ENCODE measurements around the gene CAGE1.
A peak's percentile ranks its signal among the peaks of the same experiment; 100 is the strongest.

CAGE1 gene

GRCh38 chr6:7421066-7421465, 31.5 kb upstream of the CAGE1 start:
- TF ChIP-seq ZFX (IDR thresholded peaks at IDR 0.05; ENCODE audit: borderline replicate concordance) (no peak), CTCF (IDR thresholded peaks at IDR 0.05) (no peak)
- no peak overlapping the region for H3K27ac ChIP-seq

- H3K27ac ChIP-seq = peak overlapping the region; percentile 76
- TF ChIP-seq ZFX (IDR thresholded peaks at IDR 0.05; ENCODE audit: borderline replicate concordance) (no peak), CTCF (IDR thresholded peaks at IDR 0.05) (no peak)
These were observed 29.5 kb upstream of the CAGE1 start for GRCh38 chr6:7419065-7419464.

GRCh38 chr6:7418238-7418905, 28.8 kb upstream of the CAGE1 start:
- TF ChIP-seq CTCF (IDR thresholded peaks at IDR 0.05) (no peak), ZFX (IDR thresholded peaks at IDR 0.05; ENCODE audit: borderline replicate concordance) (no peak)
- H3K27ac ChIP-seq = peak overlapping the region; percentile 76

- peak overlapping the region; percentile 76 for H3K27ac ChIP-seq
- no peak for TF ChIP-seq CTCF (IDR thresholded peaks at IDR 0.05)
- TF ChIP-seq ZFX (IDR thresholded peaks at IDR 0.05; ENCODE audit: borderline replicate concordance) = no peak
These were observed 28.1 kb upstream of the CAGE1 start for GRCh38 chr6:7417684-7418083.

GRCh38 chr6:7414811-7415210, 25.3 kb upstream of the CAGE1 start:
- no peak for TF ChIP-seq CTCF (IDR thresholded peaks at IDR 0.05)
- no peak for TF ChIP-seq ZFX (IDR thresholded peaks at IDR 0.05; ENCODE audit: borderline replicate concordance)
- no peak overlapping the region for H3K27ac ChIP-seq

GRCh38 chr6:7413151-7413823, 23.7 kb upstream of the CAGE1 start:
- TF ChIP-seq CTCF (IDR thresholded peaks at IDR 0.05) (no peak), ZFX (IDR thresholded peaks at IDR 0.05; ENCODE audit: borderline replicate concordance) (no peak)
- no peak overlapping the region for H3K27ac ChIP-seq

- TF ChIP-seq ZFX (IDR thresholded peaks at IDR 0.05; ENCODE audit: borderline replicate concordance) = no peak
- TF ChIP-seq CTCF (IDR thresholded peaks at IDR 0.05) = no peak
These were observed 21.8 kb upstream of the CAGE1 start for GRCh38 chr6:7411328-7411727.

More at GRCh38 chr6:7411328-7411727, 21.8 kb upstream of the CAGE1 start:
- no peak overlapping the region for H3K27ac ChIP-seq
